ENCODE data around the gene SETBP1. TPM values are rescaled to one million over a fixed set of nuclear protein-coding genes. Genes with fewer than 3 reads are reported as not detected.

Gene SETBP1
- total and polyA plus RNA-seq, 9 of the 15 experiments (the other 6 are each of a cell fraction or from before 2014, with no cell fraction given) = under 0.01 to 0.13 (median 0.04) TPM

GRCh38 chr18:44748582-44748981 lies 67.9 kb downstream of the SETBP1 start:
- ChIA-PET POLR2A (no interaction called here), CTCF (ENCODE audit: low intra/inter-chr PET ratio) (no interaction called here)
- Histone ChIP-seq H3K36me3 (ENCODE audit: control insufficient read depth, insufficient read depth, low read length) (no peaks in the 10 kb centered on the region), H3K4me3 (no peak overlapping the region), H3K4me2 (ENCODE audit: insufficient read depth, low read length) (no peak overlapping the region), H3K79me2 (ENCODE audit: control insufficient read depth, insufficient read depth, low read length) (no peaks in the 10 kb centered on the region), H3K4me1 (replicated peaks in 1 of 2; ENCODE audit: control insufficient read depth in 2 of 2, insufficient read depth in 2 of 2, low read length in 2 of 2) (peaks cover 0 to 12% of the 10 kb centered on the region in 2 experiments; a peak in 2 of 5 replicates), H4K20me1 (replicated peaks; ENCODE audit: control insufficient read depth, insufficient read depth, low read length) (no peaks in the 10 kb centered on the region), H3K27ac (ENCODE audit: extremely low read depth, low read depth, low read length) (no peak overlapping the region), H3K27me3 (ENCODE audit: control insufficient read depth in 2 of 2, insufficient read depth in 2 of 2, low read length in 2 of 2) (peaks cover 2 to 27% of the 10 kb centered on the region in 2 experiments; a peak in 3 of 5 replicates), H2AFZ (ENCODE audit: low read depth, low read length) (no peak overlapping the region), H3K9me1 (ENCODE audit: control insufficient read depth, insufficient read depth, low read length) (no peaks in the 10 kb centered on the region), H3K9me3 (replicated peaks; ENCODE audit: control insufficient read depth, insufficient read depth, low read depth, low read length) (no peaks in the 10 kb centered on the region), H3K9ac (ENCODE audit: insufficient read depth in 1 of 2, low read depth in 2 of 2, low read length in 2 of 2) (no peak overlapping the region)
- FAIRE-seq (no peak), ATAC-seq (no peak), DNase-seq (ENCODE audit: extremely low read depth in 1 of 4, low spot score in 3 of 4) (no peak)
- intact Hi-C loops (cut with micrococcal nuclease) = no loop called here
- no peak for TF ChIP-seq LEF1 (IDR thresholded peaks at IDR 0.05)
- 0% methylated on average over 5 of the region's 5 CpGs for WGBS (ENCODE audit: insufficient coverage, low coverage, missing lambda C conversion rate)
- in situ Hi-C loops (cut with MboI) = no loop called here
- no TSS peak for BruUV-seq (replicated peaks)

- Histone ChIP-seq H3K36me3 (ENCODE audit: control insufficient read depth, insufficient read depth, low read length) (no peaks in the 10 kb centered on the region), H3K4me1 (replicated peaks in 1 of 2; ENCODE audit: control insufficient read depth in 2 of 2, insufficient read depth in 2 of 2, low read length in 2 of 2) (no peaks in the 10 kb centered on the region), H4K20me1 (replicated peaks; ENCODE audit: control insufficient read depth, insufficient read depth, low read length) (no peaks in the 10 kb centered on the region), H3K79me2 (ENCODE audit: control insufficient read depth, insufficient read depth, low read length) (no peaks in the 10 kb centered on the region), H3K27ac (ENCODE audit: extremely low read depth, low read depth, low read length) (no peak overlapping the region), H3K27me3 (ENCODE audit: control insufficient read depth in 2 of 2, insufficient read depth in 2 of 2, low read length in 2 of 2) (peaks cover 0 to 7% of the 10 kb centered on the region in 2 experiments; a peak in 2 of 5 replicates), H3K4me2 (ENCODE audit: insufficient read depth, low read length) (no peak overlapping the region), H3K9ac (ENCODE audit: insufficient read depth in 1 of 2, low read depth in 2 of 2, low read length in 2 of 2) (no peak overlapping the region), H2AFZ (ENCODE audit: low read depth, low read length) (no peak overlapping the region), H3K4me3 (no peak overlapping the region), H3K9me1 (ENCODE audit: control insufficient read depth, insufficient read depth, low read length) (no peaks in the 10 kb centered on the region), H3K9me3 (replicated peaks; ENCODE audit: control insufficient read depth, insufficient read depth, low read depth, low read length) (no peaks in the 10 kb centered on the region)
- no peak for FAIRE-seq
- 0% methylated on average over 1 of the region's 1 CpG for WGBS (ENCODE audit: insufficient coverage, low coverage, missing lambda C conversion rate)
- intact Hi-C loops (cut with micrococcal nuclease) = no loop called here
- ATAC-seq = no peak
- POLR2A ChIA-PET = no interaction called here
- BruUV-seq (replicated peaks) = no TSS peak
- CTCF ChIA-PET (ENCODE audit: low intra/inter-chr PET ratio) = no interaction called here
- in situ Hi-C loops (cut with MboI) = no loop called here
- DNase-seq (ENCODE audit: extremely low read depth in 1 of 4, low spot score in 3 of 4) = no peak
- TF ChIP-seq ZFP30 (CRISPR knock-in tag; IDR thresholded peaks at IDR 0.05; ENCODE audit: borderline replicate concordance) (no peak), ZFPM2 (CRISPR knock-in tag; IDR thresholded peaks at IDR 0.05) (no peak), SIRT6 (IDR thresholded peaks at IDR 0.05; ENCODE audit: low read depth, low read length) (no peak), NFE2 (IDR thresholded peaks at IDR 0.05; ENCODE audit: low read depth) (no peak), TFAP4 (CRISPR knock-in tag; IDR thresholded peaks at IDR 0.05; ENCODE audit: borderline replicate concordance) (no peak), THRA (IDR thresholded peaks at IDR 0.05) (no peak), NR0B1 (IDR thresholded peaks at IDR 0.05; ENCODE audit: partially characterized antibody) (no peak), ZNF717 (CRISPR knock-in tag; IDR thresholded peaks at IDR 0.05) (no peak), ZNF75A (CRISPR knock-in tag; IDR thresholded peaks at IDR 0.05) (no peak), ETS2 (tag; IDR thresholded peaks at IDR 0.05; ENCODE audit: borderline replicate concordance, poor library complexity, severe bottlenecking) (no peak), POLR3G (IDR thresholded peaks at IDR 0.05; ENCODE audit: extremely low read depth, insufficient read length, insufficient replicate concordance) (no peak)
Measured at GRCh38 chr18:44750774-44751173, 70.1 kb downstream of the SETBP1 start.
